SIG-M5 (cell line): ENCODE data around the gene CLK1.
"Not testable (repeated sequence)": the region's sequence is repeated elsewhere in the genome, so short reads cannot be mapped to it uniquely, and the experiment has no call there.

Experiments
- DNase-seq: peaks from one replicate; lab custom pipeline; 2025; lab: John Stamatoyannopoulos, UW

Gene CLK1

DNA sequence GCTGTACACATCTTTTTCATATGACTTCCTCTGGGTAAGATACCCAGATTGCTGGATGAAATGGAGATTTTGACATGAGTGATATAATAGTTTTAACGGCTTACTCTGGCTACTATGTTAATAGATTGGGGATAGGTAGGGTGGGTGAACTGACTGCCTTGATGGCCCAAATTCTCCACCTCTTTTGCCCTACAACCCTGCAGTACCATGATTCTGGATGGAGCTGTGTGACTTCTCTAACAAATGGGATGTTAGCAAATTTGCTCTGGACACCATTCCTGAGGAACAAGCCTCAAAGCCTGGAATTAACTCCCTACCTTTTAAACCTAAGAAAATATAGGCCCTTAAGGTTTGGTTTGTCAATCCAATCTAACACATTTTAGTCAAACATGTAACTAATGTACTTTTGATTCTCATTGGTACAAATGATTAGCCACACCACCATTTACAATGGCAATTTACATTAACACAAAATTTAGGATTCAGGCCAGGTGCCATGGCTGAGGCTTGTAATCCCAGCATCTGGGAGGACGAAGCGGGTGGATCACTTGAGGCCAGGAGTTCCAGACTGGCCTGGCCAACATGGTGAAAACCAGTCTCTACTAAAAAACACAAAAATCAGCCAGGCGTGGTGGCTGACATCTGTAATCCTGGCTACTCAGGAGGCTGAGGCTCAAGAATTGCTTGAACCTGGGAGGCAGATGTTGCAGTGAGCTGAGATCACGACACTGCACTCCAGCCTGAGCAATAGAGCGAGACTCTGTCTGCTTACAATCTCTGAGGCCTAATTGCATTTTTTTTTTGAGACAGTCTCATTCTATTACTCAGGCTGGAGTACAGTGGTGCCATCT, 12.8 kb downstream of the CLK1 start:
- no peak for DNase-seq

DNA sequence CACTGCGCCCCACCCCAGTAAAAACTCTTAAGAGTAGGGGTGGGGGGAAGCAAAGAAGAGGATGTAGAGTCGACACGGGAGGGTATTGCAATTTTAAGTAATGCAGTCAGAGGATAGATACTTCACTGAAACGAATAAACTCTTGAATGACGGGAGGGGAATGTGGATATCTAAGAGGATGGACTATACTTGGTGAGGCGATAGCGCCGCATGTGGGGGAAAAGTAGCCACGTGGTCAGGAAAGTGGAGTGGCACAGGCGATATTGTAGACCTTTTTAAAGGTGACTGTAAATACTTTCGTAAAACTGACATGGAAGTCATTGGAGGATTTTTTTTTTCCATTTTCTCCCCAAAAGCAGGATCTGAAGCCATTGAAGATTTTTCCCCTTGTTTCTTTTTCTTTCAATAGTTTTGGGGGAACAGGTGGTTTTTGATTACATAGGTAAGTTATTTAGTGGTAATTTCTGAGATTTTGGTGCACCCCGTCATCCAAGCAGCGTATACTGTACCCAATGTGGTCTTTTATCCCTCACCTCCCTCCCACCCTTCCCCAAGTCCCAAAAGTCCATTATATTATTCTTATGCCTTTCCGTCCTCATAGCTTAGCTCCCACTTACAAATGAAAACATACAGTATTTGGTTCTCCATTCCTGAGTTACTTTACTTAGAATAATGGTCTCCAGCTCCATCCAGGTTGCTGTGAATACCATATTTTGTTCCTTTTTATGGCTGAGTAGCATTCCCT, 13.8 kb downstream of the CLK1 start:
- no peak for DNase-seq

DNA sequence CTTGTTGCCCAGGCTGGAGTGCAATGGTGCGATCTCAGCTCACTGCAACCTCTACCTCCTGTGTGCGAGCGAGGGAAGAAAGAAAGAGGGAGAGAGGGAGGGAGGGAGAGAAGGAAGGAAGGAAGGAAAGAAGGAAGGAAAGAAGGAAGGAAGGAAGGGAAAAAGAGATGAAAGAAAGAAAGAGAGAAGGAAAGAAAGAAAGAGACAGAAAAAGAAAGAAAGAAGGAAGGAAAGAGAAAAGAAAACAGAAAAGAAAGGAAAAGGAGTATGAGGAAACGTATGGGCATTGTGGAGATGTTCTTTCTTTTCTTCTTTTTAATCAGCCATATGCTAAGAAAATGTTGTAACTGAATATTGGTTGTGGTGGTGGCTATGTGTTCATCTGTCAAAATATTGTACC, 16.5 kb downstream of the CLK1 start:
- DNase-seq = no peak

DNA sequence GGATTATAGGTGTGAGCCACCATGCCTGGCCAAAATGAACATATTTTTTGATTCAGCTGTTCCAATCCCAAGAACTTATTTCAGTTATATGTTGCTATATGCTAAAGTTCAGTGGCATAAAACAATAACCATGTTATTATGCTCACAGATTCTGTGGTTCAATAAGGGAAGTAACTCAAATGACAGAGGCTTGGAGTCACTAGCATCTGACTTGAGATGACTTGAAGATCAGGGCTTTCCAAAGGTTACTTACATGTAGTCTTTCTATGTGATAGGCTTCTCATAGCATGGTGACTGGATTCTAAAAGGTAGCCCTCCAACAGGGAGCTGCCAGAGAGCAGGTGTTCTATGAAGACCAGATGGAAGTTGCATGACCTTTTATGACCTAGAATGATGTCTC, 17.2 kb downstream of the CLK1 start:
- no peak for DNase-seq

DNA sequence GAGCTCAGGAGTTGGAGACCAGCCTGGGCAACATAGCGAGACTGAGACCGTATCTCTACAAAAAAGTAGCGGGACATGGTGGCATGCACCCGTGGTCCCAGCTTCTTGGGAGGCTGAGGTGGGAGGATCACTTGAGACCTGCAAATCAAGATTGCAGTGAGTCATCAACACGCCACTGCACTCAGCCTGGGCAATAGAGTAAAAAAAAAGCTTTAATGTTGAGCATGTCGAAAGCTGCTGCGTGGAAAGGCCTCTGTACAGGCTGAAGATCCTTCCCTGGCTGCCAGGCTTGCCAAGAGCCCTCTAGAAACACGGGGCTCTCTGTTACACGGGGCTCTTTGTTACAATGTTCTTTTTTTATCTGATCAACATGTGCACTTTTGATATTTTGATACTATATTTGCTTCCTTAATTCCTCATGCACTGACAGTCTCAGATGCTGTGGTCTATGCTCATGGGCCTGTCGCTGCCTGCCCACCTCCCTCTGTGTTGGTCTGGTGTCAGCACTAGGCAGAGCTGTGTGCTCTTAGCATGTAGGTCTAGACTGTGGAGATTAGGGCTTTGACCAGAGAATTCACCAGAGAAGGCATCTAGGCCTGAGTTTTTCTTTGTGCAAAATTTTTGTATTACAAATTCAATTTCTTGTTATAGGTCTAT, 18.7 kb downstream of the CLK1 start:
- no peak for DNase-seq

DNA sequence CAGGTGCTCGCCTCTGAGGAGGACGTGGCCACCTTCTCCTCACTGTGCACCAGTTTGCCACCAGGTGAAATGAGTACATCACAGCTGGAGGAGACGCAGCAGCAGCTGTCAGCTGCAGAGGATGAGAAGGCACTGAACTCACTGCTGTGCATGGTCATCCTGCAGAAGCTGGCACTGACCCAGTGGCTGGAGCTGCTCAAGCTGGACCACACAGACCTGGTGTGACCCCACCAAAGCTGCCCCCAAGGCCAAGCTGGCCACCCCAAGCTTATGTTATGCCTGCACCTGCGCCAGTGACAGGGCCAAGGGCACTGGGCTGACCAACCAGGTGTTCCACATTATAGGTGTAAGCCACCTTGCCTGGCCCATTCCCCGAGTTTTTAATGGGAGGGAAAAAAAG, 19.3 kb downstream of the CLK1 start:
- no peak for DNase-seq

DNA sequence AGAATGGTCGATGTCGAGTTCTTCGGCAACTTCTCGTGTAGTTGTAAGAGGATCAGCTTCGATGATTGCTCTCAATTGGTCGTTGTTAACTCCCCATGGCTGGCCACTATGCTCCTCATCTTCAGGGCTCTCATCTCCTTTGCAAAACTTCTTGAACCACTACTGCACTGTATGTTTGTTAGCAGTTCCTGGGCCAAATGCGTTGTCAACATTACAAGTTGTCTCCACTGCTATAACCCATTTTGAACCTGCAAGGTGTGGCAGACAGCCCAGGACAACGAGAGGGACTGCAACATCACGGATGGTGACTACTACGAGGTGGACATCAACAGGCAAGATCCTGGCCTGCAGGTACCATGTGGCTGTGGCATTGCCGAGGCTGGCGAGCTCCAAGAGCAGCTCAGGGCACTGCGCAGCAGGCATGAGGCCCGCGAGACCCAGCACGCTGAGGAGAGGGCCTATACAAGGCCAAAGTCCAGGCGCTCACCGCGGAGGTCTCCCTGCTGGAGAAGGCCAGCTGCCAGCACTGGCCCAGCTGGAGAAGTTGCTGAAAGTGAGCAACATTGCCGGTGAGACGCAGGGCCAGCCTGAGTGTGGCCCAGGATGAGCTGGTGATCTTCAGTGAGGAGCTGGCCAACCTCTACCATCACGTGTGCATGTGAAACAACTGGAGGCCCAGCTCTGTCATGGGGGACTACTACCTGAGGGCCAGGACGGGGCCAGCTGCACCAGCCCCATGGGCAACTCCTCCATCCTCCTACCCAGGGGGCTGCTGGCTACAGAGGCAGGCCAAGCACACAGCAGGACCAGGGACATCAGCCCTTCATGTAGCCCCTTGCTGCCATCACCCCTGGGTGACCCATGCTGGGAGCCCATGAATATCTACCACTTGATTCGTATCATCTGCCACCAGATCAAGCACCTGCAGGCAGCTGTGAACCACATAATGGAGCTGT, 20.2 kb downstream of the CLK1 start:
- DNase-seq = no peak

DNA sequence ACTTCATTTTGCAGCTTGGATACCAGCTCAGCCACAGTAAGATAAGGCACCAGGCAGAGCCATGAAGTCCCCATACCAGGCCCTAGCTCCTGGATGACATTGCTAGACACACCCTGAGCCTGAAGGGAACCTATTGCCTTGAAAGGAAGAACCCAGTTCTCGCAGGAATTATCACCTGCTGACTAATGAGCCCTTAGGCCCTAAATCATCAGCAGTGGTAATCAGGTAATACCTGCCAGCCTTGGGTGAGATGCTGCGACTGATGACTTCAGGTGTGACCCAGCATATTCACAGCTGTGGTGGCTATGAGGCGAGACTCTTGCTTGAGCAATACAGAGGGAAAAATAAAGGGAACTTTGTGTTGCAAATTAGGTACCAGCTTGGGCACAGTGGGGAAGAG, 24.9 kb downstream of the CLK1 start:
- DNase-seq = no peak

DNA sequence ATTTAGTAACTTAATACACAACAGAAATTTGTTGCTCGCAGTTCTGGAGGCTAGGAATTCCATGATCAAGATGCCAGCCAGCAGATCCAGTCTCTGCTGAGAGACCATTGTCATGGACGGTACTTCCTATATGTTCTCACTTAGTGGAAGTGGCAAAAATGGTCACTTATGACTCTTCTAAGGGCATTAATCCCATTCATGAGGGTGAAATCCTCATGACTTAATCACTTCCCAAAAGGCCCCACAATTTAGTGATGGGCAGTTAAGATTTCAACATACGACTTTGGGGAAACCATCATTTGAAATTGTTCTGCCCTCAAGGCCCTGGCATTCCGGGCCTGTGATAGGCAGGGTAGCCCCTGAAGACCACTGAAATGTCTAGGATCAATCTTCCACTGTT, 29.8 kb downstream of the CLK1 start:
- DNase-seq = no peak

DNA sequence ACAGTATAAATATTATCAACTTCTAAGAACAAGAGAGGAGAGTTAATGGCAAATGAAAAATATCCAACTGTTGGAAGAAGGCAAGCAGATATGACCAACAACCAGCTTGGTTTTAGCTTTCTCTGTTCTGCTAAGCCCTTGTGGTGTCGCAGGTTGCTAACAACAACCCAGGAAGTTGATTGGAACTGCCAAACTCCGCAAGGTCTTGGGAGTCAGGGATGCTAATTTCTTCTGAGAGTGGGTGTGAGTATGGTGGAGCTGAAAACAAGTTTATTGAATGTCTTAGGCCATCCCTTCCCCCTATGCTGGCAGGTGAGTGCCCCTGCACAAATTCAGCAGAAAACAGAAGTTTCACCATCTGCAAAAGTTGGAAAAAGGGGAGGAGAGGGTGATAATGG, 35.2 kb downstream of the CLK1 start:
- no peak for DNase-seq

DNA sequence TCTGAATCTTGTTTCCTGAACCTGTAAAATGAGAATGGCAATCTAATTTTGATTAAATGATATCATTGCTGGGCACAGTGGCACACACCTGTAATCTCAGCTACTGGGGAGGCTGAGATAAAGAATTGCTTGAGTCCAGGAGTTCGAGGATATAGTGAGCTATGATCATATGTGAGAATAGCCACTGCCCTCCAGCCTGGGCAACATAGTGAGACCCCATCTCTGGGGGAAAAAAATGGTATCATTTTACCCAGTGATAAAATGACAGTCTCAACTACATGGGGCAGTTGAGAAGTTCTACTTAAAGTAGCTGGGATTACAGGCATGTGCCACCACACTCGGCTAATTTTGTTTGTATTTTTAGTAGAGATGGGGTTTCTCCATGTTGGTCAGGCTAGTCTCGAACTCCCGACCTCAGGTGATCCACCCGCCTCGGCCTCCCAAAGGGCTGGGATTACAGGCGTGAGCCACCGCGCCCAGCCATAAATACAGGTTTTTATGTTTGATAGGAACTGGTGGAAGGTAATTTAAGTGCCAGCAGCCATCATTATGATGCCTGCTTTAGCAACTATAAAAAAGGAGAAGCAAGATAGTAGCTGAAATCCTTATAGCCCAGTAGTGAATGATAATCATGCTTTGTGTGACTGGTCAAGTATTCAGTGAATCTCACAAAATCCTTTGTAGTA, 35.7 kb downstream of the CLK1 start:
- DNase-seq = no peak

DNA sequence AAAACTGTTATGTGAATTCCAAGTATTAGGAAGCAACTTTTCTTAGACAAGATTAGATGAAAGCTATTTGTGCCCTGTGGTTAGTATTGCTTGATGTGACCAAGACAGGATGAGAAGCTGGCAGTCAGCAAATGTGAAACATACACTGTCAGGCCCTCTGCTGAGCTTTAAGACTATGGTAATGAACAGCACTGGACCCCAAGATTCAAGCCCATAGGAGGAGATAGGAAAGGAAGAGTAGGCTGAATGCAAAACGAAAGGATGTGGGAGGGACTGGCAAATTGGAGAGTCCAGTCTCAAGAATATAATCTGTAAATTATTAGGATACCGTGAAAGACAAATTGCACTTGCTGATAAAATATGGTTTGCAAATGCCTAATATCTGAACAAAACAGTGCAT, 36.4 kb downstream of the CLK1 start:
- DNase-seq = no peak

DNA sequence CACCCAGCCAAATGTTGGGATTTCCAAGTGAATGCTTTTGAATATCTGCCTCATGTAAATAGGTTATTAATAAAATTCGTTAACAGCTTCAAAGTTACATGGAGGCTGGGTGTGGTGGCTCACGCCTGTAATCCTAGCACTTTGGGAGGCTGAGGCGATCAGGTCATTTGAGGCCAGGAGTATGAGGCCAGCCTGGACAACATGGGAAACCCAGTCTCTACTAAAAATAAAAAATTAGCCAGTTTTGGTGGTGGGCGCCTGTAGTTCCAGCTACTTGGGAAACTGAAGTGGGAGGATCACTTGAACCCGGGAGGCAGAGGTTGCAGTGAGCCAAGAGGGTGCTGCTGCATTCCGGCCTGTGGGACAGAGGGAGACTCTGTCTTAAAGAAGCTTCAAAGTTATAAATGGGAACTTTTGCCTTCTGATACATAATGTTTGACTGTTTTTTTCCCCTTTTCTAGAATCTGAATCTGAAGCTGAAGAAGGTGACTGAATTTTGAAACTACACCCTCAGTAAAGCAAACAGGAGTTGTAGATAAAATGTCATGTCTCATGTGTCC, 42.7 kb downstream of the CLK1 start:
- no peak for DNase-seq

DNA sequence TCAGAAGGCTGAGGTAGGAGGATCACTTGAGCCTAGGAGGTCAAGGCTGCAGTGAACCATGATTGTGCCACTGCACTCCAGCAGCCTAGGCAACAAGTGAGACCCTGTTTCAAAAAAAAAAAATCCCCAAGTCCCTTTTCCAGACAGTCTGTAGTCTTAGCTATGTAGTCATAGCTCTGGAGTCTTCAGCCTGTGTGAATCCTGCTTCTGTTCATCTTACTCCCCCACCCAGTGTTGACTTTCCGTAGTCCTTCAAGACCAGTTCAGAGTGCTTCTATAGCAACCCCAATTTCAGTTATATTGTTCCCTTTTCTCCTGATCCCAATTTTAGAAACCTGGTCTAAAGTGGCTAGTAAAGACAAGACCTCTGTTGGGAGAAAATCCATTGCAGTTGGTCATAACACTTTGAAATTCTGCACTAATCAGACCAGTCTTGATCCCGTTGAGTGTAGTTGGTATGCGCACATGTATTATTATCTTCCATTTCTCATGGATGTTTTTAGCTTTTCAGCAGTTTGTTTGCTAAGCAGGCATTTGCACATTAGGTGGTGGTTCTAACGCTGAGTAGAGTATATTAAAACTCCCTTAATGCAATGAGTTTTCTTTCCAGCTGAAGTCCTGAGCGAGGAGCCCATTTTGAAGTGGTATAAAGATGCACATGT, 43.8 kb downstream of the CLK1 start:
- DNase-seq = no peak

DNA sequence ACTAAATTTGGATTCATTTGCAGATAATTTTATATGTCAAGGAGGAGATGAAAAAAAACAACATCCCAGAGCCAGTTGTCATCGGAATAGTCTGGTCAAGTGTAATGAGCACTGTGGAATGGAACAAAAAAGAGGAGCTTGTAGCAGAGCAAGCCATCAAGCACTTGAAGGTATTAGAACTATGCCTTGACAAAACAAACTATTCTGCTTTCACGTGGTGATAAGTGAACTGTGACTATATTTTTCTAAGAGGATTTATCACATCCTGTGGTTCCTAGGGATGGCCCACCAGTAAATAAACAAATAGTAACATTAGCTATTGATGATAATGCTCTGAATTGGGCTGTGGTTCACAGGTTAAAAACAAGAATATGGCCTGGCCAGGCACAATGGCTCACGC, 45.7 kb downstream of the CLK1 start:
- DNase-seq = not testable (repeated sequence)

DNA sequence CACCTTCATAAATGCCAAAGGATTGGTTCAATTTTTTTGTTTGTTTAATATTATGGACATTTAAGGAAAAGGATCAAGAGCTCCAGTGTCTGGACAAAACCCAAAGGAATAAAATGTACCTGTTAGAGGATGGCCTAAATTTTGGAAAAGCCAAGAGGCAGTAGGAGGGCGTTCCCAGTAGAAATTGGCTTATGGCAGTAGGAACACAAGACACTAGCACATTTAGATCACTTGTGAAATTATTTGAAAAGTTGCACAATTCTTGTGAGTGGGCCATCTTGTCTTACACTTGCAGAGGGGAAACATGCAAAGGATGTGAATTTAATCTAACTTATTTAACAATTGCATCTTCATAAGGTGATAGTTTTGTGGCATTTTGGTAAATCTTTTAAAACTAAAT, 49.5 kb downstream of the CLK1 start:
- DNase-seq = peak; percentile 5

DNA sequence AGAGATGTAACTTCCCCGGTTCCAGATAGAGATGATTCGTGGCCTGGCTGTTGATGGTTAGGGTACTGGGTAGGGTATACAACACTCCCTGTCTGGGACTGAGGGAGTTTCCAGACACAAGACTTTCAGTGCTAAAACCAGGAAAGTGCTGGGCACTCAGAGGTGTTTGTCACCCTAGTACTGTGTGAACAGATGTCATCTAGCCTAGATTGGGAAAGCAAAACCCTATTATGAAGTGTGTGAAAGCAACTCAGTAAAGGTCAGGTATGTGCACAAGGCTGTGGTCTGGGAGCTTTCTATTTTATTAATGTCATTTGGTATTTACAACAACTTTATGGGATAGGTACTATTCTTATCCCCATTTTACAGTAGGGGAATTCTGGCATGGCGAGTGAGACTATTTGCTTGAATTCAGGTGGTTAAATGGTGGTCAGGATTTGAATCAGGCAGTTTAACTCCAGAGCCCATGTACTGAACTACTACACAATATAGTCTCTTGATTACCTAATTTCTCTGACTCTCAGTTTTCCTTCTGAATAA, 50.1 kb downstream of the CLK1 start:
- DNase-seq = no peak

DNA sequence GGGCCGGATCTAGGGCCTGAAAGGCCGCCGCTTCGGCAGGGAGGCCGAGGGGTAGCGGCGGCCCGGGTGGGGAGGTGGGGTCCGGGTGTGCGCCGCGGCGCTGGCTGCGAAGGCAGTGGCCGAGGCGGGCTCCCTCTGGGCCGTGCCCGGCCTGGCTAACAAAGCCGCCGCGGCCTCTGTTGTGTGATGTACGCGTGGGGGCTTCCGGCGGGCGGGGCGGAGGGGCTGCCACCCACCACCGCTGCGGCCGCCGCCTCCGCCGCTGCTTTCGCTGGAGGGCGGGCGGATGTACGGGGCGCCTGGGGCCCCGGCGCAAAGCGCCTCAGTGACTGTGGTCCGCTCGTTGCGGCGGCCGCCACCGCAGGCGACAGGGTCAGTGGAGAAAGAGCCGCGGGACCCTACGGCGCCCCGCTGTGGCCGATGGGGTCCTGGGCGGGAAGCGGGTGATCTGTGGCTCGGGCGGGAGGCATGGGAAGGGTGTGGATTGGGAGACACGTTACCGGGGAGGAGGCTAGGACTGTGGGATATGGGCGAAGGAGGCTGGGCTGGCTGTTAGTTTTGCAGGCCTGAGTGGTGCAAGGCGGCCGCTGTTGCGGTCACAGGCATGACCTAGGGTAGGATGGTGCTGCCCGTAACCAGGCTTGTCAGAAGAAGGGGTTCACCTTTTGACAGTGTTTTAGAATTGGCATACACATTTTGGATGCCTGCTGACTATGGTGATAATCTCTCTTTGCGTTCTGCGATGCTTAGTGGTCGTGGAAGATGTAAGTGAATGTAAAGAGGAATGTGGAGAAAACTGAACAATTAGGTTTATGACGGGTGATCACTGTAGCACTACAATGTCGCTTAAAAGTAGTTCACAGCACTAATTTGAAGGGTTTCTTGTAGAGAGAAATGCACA, 52.1 kb downstream of the CLK1 start:
- DNase-seq = no peak
